H1 (cell line): Measurements from ENCODE around the gene MCHR2. TPM values are rescaled to one million over a fixed set of nuclear protein-coding genes. Genes with fewer than 3 reads are reported as not detected.

Experiments
- CTCF ChIA-PET: fragments of 300-600 bp; sonication (Branson Sonifier 250); formaldehyde crosslinking; loops from one replicate; lab custom pipeline; 2021; ENCODE audit not compliant: partially characterized antibody; lab: Charles Lee
- POLR2A ChIA-PET: fragments of 300-600 bp; sonication (Branson Sonifier 250); formaldehyde crosslinking; loops from one replicate; lab custom pipeline; 2021; ENCODE audit warnings: inconsistent platforms; ENCODE audit not compliant: partially characterized antibody; lab: Charles Lee
- DNase-seq, 2 experiments: peaks; one replicate each; pipeline versions ENCODE4 v3.0.0 to v3.0.0-alpha.2; 2010 to 2022; ENCODE audit warnings: low spot score in 2 of 2, low read depth in 1 of 2, mixed read lengths in 1 of 2
- FAIRE-seq: peaks from 2 replicates; lab custom pipeline; 2011; peaks lifted over from hg19 to GRCh38; lab: Jason Lieb, UNC
- H2AFZ ChIP-seq: 2 replicates; pipeline ENCODE4 v1.8.1; 2012; ENCODE audit warnings: low read length, inconsistent platforms
- H2AK5ac ChIP-seq: 2 replicates; pipeline ENCODE4 v1.6.1; 2013; ENCODE audit warnings: low read depth, low read length
- H2BK120ac ChIP-seq: replicated peaks from 2 replicates; pipeline ENCODE3; 2013; ENCODE audit warnings: low read depth, low read length, inconsistent platforms
- H2BK12ac ChIP-seq: 2 replicates; pipeline ENCODE4 v1.6.1; 2013; ENCODE audit warnings: low read depth, low read length
- H2BK15ac ChIP-seq: 2 replicates; pipeline ENCODE4 v1.6.1; 2013; ENCODE audit warnings: low read length
- H2BK20ac ChIP-seq: 2 replicates; pipeline ENCODE4 v1.6.1; 2013; ENCODE audit warnings: low read length
- H2BK5ac ChIP-seq: 2 replicates; pipeline ENCODE4 v1.6.1; 2013; ENCODE audit warnings: low read depth, low read length
- H3K14ac ChIP-seq: 2 replicates; pipeline ENCODE4 v1.6.1; 2013; ENCODE audit warnings: inconsistent platforms; ENCODE audit not compliant: insufficient read length
- H3K18ac ChIP-seq: 2 replicates; pipeline ENCODE4 v1.6.1; 2013; ENCODE audit warnings: low read length; ENCODE audit errors: extremely low read depth
- H3K23ac ChIP-seq: 2 replicates; pipeline ENCODE4 v1.6.1; 2013; ENCODE audit warnings: inconsistent platforms; ENCODE audit not compliant: insufficient read length
- H3K23me2 ChIP-seq: 2 replicates; pipeline ENCODE4 v1.6.1; 2013; ENCODE audit warnings: low read depth, low read length
- H3K27ac ChIP-seq: 2 replicates; pipeline ENCODE4 v1.6.1; 2011; ENCODE audit warnings: low read depth, low read length, inconsistent platforms
- H3K27me3 ChIP-seq, 4 experiments: replicated peaks in 1 of 4; 1 replicate in 1 of 4; 2 replicates in 3 of 4; pipeline versions ENCODE4 v1.6.1 to v1.8.1; 2011 to 2013; ENCODE audit warnings: low read length in 3 of 4, mild to moderate bottlenecking in 3 of 4, inconsistent platforms in 2 of 4, mixed read lengths in 2 of 4, moderate library complexity in 1 of 4; ENCODE audit not compliant: control insufficient read depth in 3 of 4, insufficient read depth in 3 of 4; ENCODE audit errors: extremely low read depth in 1 of 4
- H3K36me3 ChIP-seq, 4 experiments: 2 replicates each; pipeline versions ENCODE4 v1.6.1 to v1.8.1; 2011 to 2013; ENCODE audit warnings: mild to moderate bottlenecking in 4 of 4, low read length in 3 of 4, moderate library complexity in 2 of 4, control low read depth in 1 of 4, inconsistent platforms in 1 of 4; ENCODE audit not compliant: insufficient read depth in 4 of 4, control insufficient read depth in 2 of 4
- H3K4ac ChIP-seq: replicated peaks from 2 replicates; pipeline ENCODE3; 2013; ENCODE audit warnings: low read length, low read depth, mixed read lengths, inconsistent platforms; ENCODE audit not compliant: insufficient read length
- H3K4me1 ChIP-seq, 4 experiments: replicated peaks in 1 of 4; 1 replicate in 1 of 4; 2 replicates in 3 of 4; pipeline versions ENCODE4 v1.6.1 to v1.8.1; 2011 to 2013; ENCODE audit warnings: low read length in 3 of 4, inconsistent platforms in 2 of 4, mixed read lengths in 1 of 4; ENCODE audit not compliant: insufficient read depth in 4 of 4, control insufficient read depth in 3 of 4
- H3K4me2 ChIP-seq, 2 experiments: 2 replicates each; pipeline versions ENCODE4 v1.6.1 to v1.8.1; 2011 to 2013; ENCODE audit warnings: low read depth in 2 of 2, low read length in 2 of 2, control low read depth in 1 of 2, inconsistent platforms in 1 of 2, mild to moderate bottlenecking in 1 of 2; ENCODE audit not compliant: insufficient read depth in 1 of 2
- H3K4me3 ChIP-seq, 4 experiments: fragments of 200-600, 300-600 bp in 1 of 4; sonication (generic), shearing (Covaris generic), sonication (Bioruptor Twin) in 1 of 4; 2 replicates each; pipeline versions ENCODE4 v1.5.1 to v1.8.1; 2011 to 2016; ENCODE audit warnings: low read length in 4 of 4, low read depth in 3 of 4, control low read depth in 2 of 4, inconsistent platforms in 2 of 4, mild to moderate bottlenecking in 2 of 4, mixed read lengths in 1 of 4, moderate library complexity in 1 of 4; ENCODE audit not compliant: insufficient read depth in 2 of 4; ENCODE audit errors: extremely low read depth in 1 of 4
- H3K56ac ChIP-seq: replicated peaks from 2 replicates; pipeline ENCODE3; 2013; ENCODE audit warnings: low read depth, mild to moderate bottlenecking, mixed read lengths, low read length, inconsistent platforms; ENCODE audit not compliant: insufficient read length
- H3K79me1 ChIP-seq: 2 replicates; pipeline ENCODE4 v1.6.1; 2013; ENCODE audit warnings: low read depth, low read length, control low read depth
- H3K79me2 ChIP-seq, 2 experiments: 2 replicates each; pipeline versions ENCODE4 v1.6.1 to v1.8.1; 2012 to 2013; ENCODE audit warnings: low read length in 2 of 2, mild to moderate bottlenecking in 2 of 2, inconsistent platforms in 1 of 2; ENCODE audit not compliant: insufficient read depth in 2 of 2, control insufficient read depth in 1 of 2
- H3K9ac ChIP-seq, 4 experiments: replicated peaks in 1 of 4; 1 replicate in 1 of 4; 2 replicates in 3 of 4; pipeline versions ENCODE4 v1.6.1 to v1.8.1; 2011 to 2013; ENCODE audit warnings: low read depth in 3 of 4, low read length in 3 of 4, control low read depth in 2 of 4, mild to moderate bottlenecking in 2 of 4, moderate library complexity in 2 of 4, inconsistent platforms in 1 of 4; ENCODE audit errors: extremely low read depth in 1 of 4
- H3K9me3 ChIP-seq, 2 experiments: 2 replicates each; pipeline versions ENCODE4 v1.6.1 to v1.8.1; 2012 to 2013; ENCODE audit warnings: mild to moderate bottlenecking in 2 of 2, moderate library complexity in 2 of 2, control low read depth in 1 of 2, inconsistent platforms in 1 of 2, low read depth in 1 of 2, low read length in 1 of 2, mixed read lengths in 1 of 2; ENCODE audit not compliant: insufficient read depth in 2 of 2
- H4K20me1 ChIP-seq, 2 experiments: replicated peaks in 1 of 2; 2 replicates each; pipeline versions ENCODE3 to v1.8.1; 2011 to 2013; ENCODE audit warnings: inconsistent platforms in 2 of 2, low read length in 2 of 2, mild to moderate bottlenecking in 1 of 2; ENCODE audit not compliant: insufficient read depth in 2 of 2, control insufficient read depth in 1 of 2
- H4K5ac ChIP-seq: 2 replicates; pipeline ENCODE4 v1.6.1; 2013; ENCODE audit warnings: low read length, low read depth, mixed read lengths, inconsistent platforms; ENCODE audit not compliant: insufficient read length
- H4K8ac ChIP-seq: 2 replicates; pipeline ENCODE4 v1.8.0; 2013; ENCODE audit warnings: mild to moderate bottlenecking, moderate library complexity, low read length, inconsistent platforms; ENCODE audit not compliant: insufficient read depth; ENCODE audit errors: extremely low read depth
- H4K91ac ChIP-seq: replicated peaks from 2 replicates; pipeline ENCODE3; 2013; ENCODE audit warnings: low read length, mixed read lengths, inconsistent platforms; ENCODE audit not compliant: insufficient read length
- JUND ChIP-seq: IDR thresholded peaks from 2 replicates; pipeline ENCODE4 v1.6.1; 2011; ENCODE audit warnings: mild to moderate bottlenecking, improper control_type of control experiment, low read length
- KDM4A ChIP-seq: IDR thresholded peaks from one replicate; pipeline ENCODE4 v1.7.1; 2012; ENCODE audit warnings: low read depth, mild to moderate bottlenecking, moderate library complexity, low read length, inconsistent platforms; ENCODE audit not compliant: severe bottlenecking
- POLR2A ChIP-seq, 2 experiments: IDR thresholded peaks; 1 replicate in 1 of 2; 2 replicates in 1 of 2; pipeline ENCODE4 v1.6.1; 2011; ENCODE audit warnings: low read depth in 2 of 2, low read length in 2 of 2, mild to moderate bottlenecking in 2 of 2; ENCODE audit errors: control extremely low read depth in 1 of 2
- SAP30 ChIP-seq: fragments of 300-600 bp; sonication (generic); IDR thresholded peaks from 2 replicates; pipeline ENCODE4 v1.7.1; 2012; ENCODE audit warnings: low read length, moderate library complexity, mild to moderate bottlenecking, inconsistent platforms; ENCODE audit not compliant: insufficient read depth, insufficient replicate concordance
- YY1 ChIP-seq: IDR thresholded peaks from 2 replicates; pipeline ENCODE4 v1.6.1; 2011; ENCODE audit warnings: low read depth, mild to moderate bottlenecking, low read length
- WGBS, 2 experiments: shearing (Covaris generic) in 1 of 2; methylation state at CpG; one replicate each; pipeline versions ENCODE4 v1.1.6 to v1.1.7; 2013 to 2015; ENCODE audit warnings: low lambda C conversion rate in 2 of 2, mixed read lengths in 2 of 2, inconsistent platforms in 1 of 2, low coverage in 1 of 2, missing lambda C conversion rate in 1 of 2; ENCODE audit not compliant: insufficient replicate concordance in 2 of 2, insufficient coverage in 1 of 2, insufficient read length in 1 of 2; ENCODE audit errors: extremely low coverage in 1 of 2, missing lambda C conversion rate in 1 of 2; 5-methylcytosine and 5-hydroxymethylcytosine counted together
- polyA plus RNA-seq, 7 experiments: library from polyadenylated mRNA; depleted of rRNA in 3 of 7; stranded (reverse) in 5 of 7; unstranded in 2 of 7; fragments of >200 nt in 5 of 7; fragments of 200-250 nt in 2 of 7; gene quantifications; 1 replicate in 5 of 7; 2 replicates in 1 of 7; 4 replicates in 1 of 7; pipeline versions ENCODE4 v1.2.1 to v1.2.3, GENCODE V29; 2011 to 2013; ENCODE audit warnings: missing spikeins in 2 of 7, mixed read lengths in 2 of 7
- total RNA-seq: library from RNA; stranded (reverse); fragmentation: NEBNext Ultra II Directional; extraction: Animal tissue kit (Norgen Biotek cat#: 25700); gene quantifications from 2 replicates; pipeline ENCODE4 v1.2.1, GENCODE V29; 2021

Gene MCHR2
- total and polyA plus RNA-seq, 2 of the 8 experiments (the other 6 are each of a cell fraction or from before 2014, with no cell fraction given), result not detected

GRCh38 chr6:99960027-99960426, 34.0 kb downstream of the MCHR2 start:
- no peaks in the 10 kb centered on the region for H4K20me1 ChIP-seq
- H3K23me2 ChIP-seq, result no peaks in the 10 kb centered on the region
- no peak overlapping the region for H2AFZ ChIP-seq
- H4K5ac ChIP-seq, result no peak overlapping the region
- H3K18ac ChIP-seq, result no peak overlapping the region
- H3K4me1 ChIP-seq, result no peaks in the 10 kb centered on the region
- 94% methylated on average over 1 of the region's 1 CpG; no CpG with 5 or more reads in 1 of the 2 experiments for WGBS, 2 experiments
- no peaks in the 10 kb centered on the region for H3K79me1 ChIP-seq
- no peak overlapping the region for H3K4ac ChIP-seq
- TF ChIP-seq KDM4A (no peak), POLR2A (IDR thresholded peaks at IDR 0.05; ENCODE audit: control extremely low read depth in 1 of 2, low read depth in 2 of 2, low read length in 2 of 2) (no peak), SAP30 (no peak), YY1 (no peak), JUND (no peak)
- no peak overlapping the region for H3K56ac ChIP-seq
- H2BK20ac ChIP-seq, result no peak overlapping the region
- no peak overlapping the region for H2AK5ac ChIP-seq
- no peak overlapping the region for H4K91ac ChIP-seq
- no peaks in the 10 kb centered on the region for H3K36me3 ChIP-seq
- H3K9ac ChIP-seq, result no peak overlapping the region
- H3K27me3 ChIP-seq, result no peaks in the 10 kb centered on the region
- DNase-seq (no peak), FAIRE-seq (no peak)
- CTCF ChIA-PET, result no interaction called here
- H2BK5ac ChIP-seq, result no peak overlapping the region
- no peak overlapping the region for H3K23ac ChIP-seq
- no peak overlapping the region for H3K4me2 ChIP-seq
- no peaks in the 10 kb centered on the region; a peak in 2 of 4 replicates for H3K9me3 ChIP-seq
- no peaks in the 10 kb centered on the region for H3K79me2 ChIP-seq
- H3K4me3 ChIP-seq, result no peak overlapping the region
- H3K27ac ChIP-seq, result no peak overlapping the region
- no peak overlapping the region for H4K8ac ChIP-seq
- H2BK120ac ChIP-seq, result no peak overlapping the region
- H2BK12ac ChIP-seq, result no peak overlapping the region
- H2BK15ac ChIP-seq, result no peak overlapping the region
- no peak overlapping the region for H3K14ac ChIP-seq
- POLR2A ChIA-PET, result no interaction called here
